Adrenal gland (tissue), 12 donors: ENCODE results near the gene TSPEAR. TPM values are rescaled to one million over a fixed set of nuclear protein-coding genes. Genes with fewer than 3 reads are reported as not detected.

Experiments
- DNase-seq, 7 donors: peaks; one replicate each; pipeline ENCODE4 v3.0.0-alpha.2; 2019 to 2020
- H3K27ac ChIP-seq, 5 donors: fragments of 200-600 bp; sonication (generic) in 4 of 5; 1 replicate in 3 of 5; 2 replicates in 2 of 5; pipeline versions ENCODE4 v1.5.1 to v1.8.0; 2016 to 2020; ENCODE audit warnings: mild to moderate bottlenecking in 1 of 5
- H3K27me3 ChIP-seq: fragments of 200-600 bp; 2 replicates; pipeline ENCODE4 v1.8.0; 2021
- H3K36me3 ChIP-seq, 2 donors: fragments of 200-600 bp; replicated peaks in 1 of 2; 1 replicate in 1 of 2; 2 replicates in 1 of 2; pipeline versions ENCODE4 v1.5.1 to v1.8.0; 2018 to 2022
- H3K4me1 ChIP-seq, 2 donors: fragments of 200-600 bp; replicated peaks in 1 of 2; 1 replicate in 1 of 2; 2 replicates in 1 of 2; pipeline versions ENCODE4 v1.5.1 to v1.8.0; 2018 to 2021
- H3K4me3 ChIP-seq, 4 donors: fragments of 200-600 bp; sonication (generic) in 3 of 4; one replicate each; pipeline ENCODE4 v1.5.1; 2016 to 2018
- H3K9me3 ChIP-seq, 3 donors: fragments of 200-600 bp; sonication (generic) in 1 of 3; replicated peaks in 1 of 3; 1 replicate in 2 of 3; 2 replicates in 1 of 3; pipeline versions ENCODE4 v1.5.1 to v1.8.0; 2016 to 2021
- CTCF ChIP-seq, 6 experiments: fragments of 450-650 bp in 4 of 6; fragments of 200-600 bp in 2 of 6; sonication (generic) in 1 of 6; IDR thresholded peaks; 1 replicate in 5 of 6; 2 replicates in 1 of 6; pipeline versions ENCODE4 v1.5.1 to v1.8.0; 2016 to 2021; ENCODE audit warnings: antibody characterized with exemption in 6 of 6, mild to moderate bottlenecking in 2 of 6, moderate library complexity in 1 of 6
- POLR2A ChIP-seq, 2 donors: fragments of 450-650 bp; IDR thresholded peaks; one replicate each; pipeline ENCODE4 v1.6.1; 2017; ENCODE audit warnings: antibody characterized with exemption in 2 of 2, mild to moderate bottlenecking in 2 of 2, moderate library complexity in 1 of 2
- WGBS, 4 donors: extraction: QIAGEN DNeasy Blood & Tissue Kit in 2 of 4; methylation state at CpG; one replicate each; pipeline versions ENCODE4 v1.1.5 to v1.1.7; 2013 to 2017; 5-methylcytosine and 5-hydroxymethylcytosine counted together
- intact Hi-C, 2 donors: fragments of 100-400 bp; cut with DNase I; formaldehyde crosslinking; loops; one replicate each; pipeline versions ENCODE4 v1.14.1 to v1.15.0; 2022 to 2023
- polyA plus RNA-seq, 3 donors: library from polyadenylated mRNA; stranded (reverse); fragments of 200-250 nt in 2 of 3; fragments of 350-450 nt in 1 of 3; fragmentation: Illumina TruSeq in 1 of 3; extraction: RNeasy Lipid Tissue Mini Kit (QIAGEN cat#74804) in 1 of 3; gene quantifications; one replicate each; pipeline ENCODE4 v1.2.3, GENCODE V29; 2013 to 2014
- total RNA-seq, 9 donors: library from RNA; depleted of rRNA in 4 of 9; stranded (reverse); fragments of >200 nt in 4 of 9; fragments of 120-200 nt in 1 of 9; fragmentation: NEBNext Ultra II Directional in 1 of 9; extraction: Animal tissue kit (Norgen Biotek cat#: 25700) in 1 of 9; gene quantifications; one replicate each; pipeline versions ENCODE4 v1.1.0 to v1.2.4, GENCODE V29; 2013 to 2023
- donor health status: healthy with polysubstance abuse.
- donor health status: Bipolar disorder and iron deficiency.
- donor health status: DM: yes; HTN: yes; CAD: no.
- donor health status: DM: no; HTN: no; CAD: no.
- donor health status: DM: no; HTN: no; CAD: no.
- donor health status: DM: yes; HTN: yes; CAD: no.

The TSPEAR gene
- total and polyA plus RNA-seq, 12 donors: not detected

GRCh38 chr21:44637018-44637850, 74.1 kb downstream of the TSPEAR start, which contains the start of gene KRTAP10-10:
TSS of gene KRTAP10-10 (plus strand) at chr21:44637356. CDS start at chr21:44637418, 62 bp downstream.
- no peaks in the 10 kb centered on the region for H3K27me3 ChIP-seq
- no peaks in the 10 kb centered on the region for H3K9me3 ChIP-seq
- no peak within 1 kb of the TSS for H3K27ac ChIP-seq
- 22 to 56% (median 54%) methylated on average over 5 to 21 of the region's 21 CpGs for WGBS, 4 donors
- no peak within 1 kb of the TSS for H3K4me3 ChIP-seq
- intact Hi-C loops: no loop called here
- no peaks in the 10 kb centered on the region for H3K36me3 ChIP-seq
- TF ChIP-seq CTCF (IDR thresholded peaks at IDR 0.05): no peak
- no peaks in the 10 kb centered on the region for H3K4me1 ChIP-seq
- peak in 1 of 7 donors; percentile 11 for DNase-seq

GRCh38 chr21:44636209-44637017, 75.0 kb downstream of the TSPEAR start:
- H3K9me3 ChIP-seq: peaks cover 0 to 4% (median 0%) of the 10 kb centered on the region in 3 donors
- peak in 1 of 7 donors; percentile 27 for DNase-seq
- no peaks in the 10 kb centered on the region for H3K4me1 ChIP-seq
- TF ChIP-seq CTCF (IDR thresholded peaks at IDR 0.05) (no peak), POLR2A (IDR thresholded peaks at IDR 0.05) (no peak)
- no peaks in the 10 kb centered on the region for H3K36me3 ChIP-seq
- no peaks in the 10 kb centered on the region for H3K27me3 ChIP-seq
- WGBS, 4 donors: 80 to 86% (median 82%) methylated on average over 12 to 15 of the region's 15 CpGs
- H3K4me3 ChIP-seq: no peak overlapping the region
- no peak overlapping the region for H3K27ac ChIP-seq
- intact Hi-C loops: no loop called here

DNA sequence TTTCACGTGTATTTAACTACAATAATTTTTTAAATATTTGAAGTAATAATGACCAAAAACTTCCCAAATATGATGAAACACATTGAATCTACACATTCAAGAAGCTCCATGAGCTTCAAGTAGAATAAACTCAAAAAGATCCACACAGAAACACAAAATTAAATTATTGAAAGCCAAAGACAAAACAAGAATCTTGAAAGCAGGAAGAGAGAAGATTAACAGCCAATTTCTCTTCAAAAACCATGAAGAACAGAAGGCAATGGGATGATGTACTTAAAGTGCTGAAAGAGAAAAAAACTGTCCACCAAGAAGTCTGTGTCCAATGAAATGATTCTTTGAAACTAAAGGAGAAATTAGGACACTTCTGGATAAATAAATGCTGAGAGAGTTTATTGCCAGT, 79.3 kb downstream of the TSPEAR start:
- no peaks in the 10 kb centered on the region for H3K27me3 ChIP-seq
- no peak overlapping the region for H3K4me3 ChIP-seq
- no peak for DNase-seq
- no peak for TF ChIP-seq CTCF (IDR thresholded peaks at IDR 0.05)
- TF ChIP-seq POLR2A (IDR thresholded peaks at IDR 0.05): no peak
- intact Hi-C loops: no loop called here
- WGBS, 4 donors: 71 to 82% (median 77%) methylated on average over 1 of the region's 1 CpG
- H3K27ac ChIP-seq: no peak overlapping the region
- H3K9me3 ChIP-seq: peaks cover 0 to 6% (median 0%) of the 10 kb centered on the region in 3 donors
- no peaks in the 10 kb centered on the region for H3K36me3 ChIP-seq
- no peaks in the 10 kb centered on the region for H3K4me1 ChIP-seq

DNA sequence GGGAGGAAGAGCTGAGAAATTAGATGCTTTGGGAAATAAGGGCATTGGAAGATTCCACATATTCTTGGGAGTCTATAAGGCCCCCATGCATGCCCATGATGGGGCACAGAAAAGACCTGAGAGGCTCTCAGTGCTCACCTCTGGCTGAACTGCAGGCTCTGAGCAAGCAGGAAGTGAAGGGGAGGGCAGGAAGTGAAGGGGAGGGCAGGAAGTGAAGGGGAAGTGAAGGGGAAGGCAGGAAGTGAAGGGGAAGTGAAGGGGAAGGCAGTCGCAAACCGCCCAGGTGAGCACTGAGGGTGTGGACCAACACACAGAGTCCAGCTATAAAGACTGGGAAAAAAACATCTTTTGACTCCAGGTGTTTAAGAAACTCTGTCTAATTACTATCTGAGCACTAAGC, 80.9 kb downstream of the TSPEAR start:
- no peaks in the 10 kb centered on the region for H3K27me3 ChIP-seq
- no peak for DNase-seq
- intact Hi-C loops: no loop called here
- H3K4me3 ChIP-seq: no peak overlapping the region
- no peak overlapping the region for H3K27ac ChIP-seq
- 67 to 90% (median 81%) methylated on average over 2 of the region's 2 CpGs for WGBS, 4 donors
- H3K9me3 ChIP-seq: peaks cover 0 to 6% (median 0%) of the 10 kb centered on the region in 3 donors
- H3K36me3 ChIP-seq: no peaks in the 10 kb centered on the region
- no peak for TF ChIP-seq POLR2A (IDR thresholded peaks at IDR 0.05)
- TF ChIP-seq CTCF (IDR thresholded peaks at IDR 0.05): no peak
- H3K4me1 ChIP-seq: no peaks in the 10 kb centered on the region
